IMR-90 (cell line): ENCODE data around the gene ANKS3. TPM values are rescaled to one million over a fixed set of nuclear protein-coding genes. Genes with fewer than 3 reads are reported as not detected.

Source experiments
- ATAC-seq: fragments of 200-7000 bp; cut with Tn5 transposase; 2 replicates; pipeline ENCODE4 v1.9.1; 2020; ENCODE audit warnings: low read depth, mild to moderate bottlenecking, moderate library complexity
- BruUV-seq: library from RNA; stranded (reverse); fragments of 400-500 nt; replicated peaks from 2 replicates; lab custom pipeline; 2021; lab: Mats Ljungman, UMichigan
- CTCF ChIA-PET: fragments of 300-600 bp; formaldehyde crosslinking; extraction: SDS; loops from one replicate; lab custom pipeline; 2021; ENCODE audit warnings: antibody characterized with exemption; lab: Yijun Ruan, JAX
- POLR2A ChIA-PET: fragments of 300-600 bp; sonication (Branson Sonifier 250); formaldehyde crosslinking; loops from one replicate; lab custom pipeline; 2022; ENCODE audit warnings: antibody characterized with exemption; ENCODE audit not compliant: unreplicated experiment; lab: Charles Lee
- DNase-seq: peaks from one replicate; pipeline ENCODE4 v3.0.0; 2013
- H2AFZ ChIP-seq: replicated peaks from 2 replicates; pipeline ENCODE3; 2013; ENCODE audit warnings: low read length, mild to moderate bottlenecking; ENCODE audit not compliant: poor library complexity
- H2AK5ac ChIP-seq: 2 replicates; pipeline ENCODE4 v1.6.1; 2013; ENCODE audit warnings: low read depth, low read length, inconsistent platforms
- H2AK9ac ChIP-seq: replicated peaks from 2 replicates; pipeline ENCODE3; 2013; ENCODE audit warnings: mild to moderate bottlenecking, low read depth, low read length, moderate library complexity; ENCODE audit not compliant: poor library complexity
- H2BK120ac ChIP-seq: 2 replicates; pipeline ENCODE4 v1.6.1; 2013; ENCODE audit warnings: low read depth, low read length, inconsistent platforms
- H2BK15ac ChIP-seq: 3 replicates; pipeline ENCODE4 v1.6.1; 2013; ENCODE audit warnings: low read depth, low read length, inconsistent platforms
- H2BK20ac ChIP-seq: 2 replicates; pipeline ENCODE4 v1.6.1; 2013; ENCODE audit warnings: low read depth, mild to moderate bottlenecking, inconsistent platforms, low read length, moderate library complexity
- H2BK5ac ChIP-seq: 2 replicates; pipeline ENCODE4 v1.6.1; 2013; ENCODE audit warnings: mild to moderate bottlenecking, low read depth, low read length, inconsistent platforms; ENCODE audit not compliant: poor library complexity, severe bottlenecking
- H3K14ac ChIP-seq: replicated peaks from 2 replicates; pipeline ENCODE4 v1.6.1; 2013; ENCODE audit warnings: low read depth, low read length, inconsistent platforms
- H3K18ac ChIP-seq: 2 replicates; pipeline ENCODE4 v1.6.1; 2013; ENCODE audit warnings: low read depth, low read length, control low read depth
- H3K23ac ChIP-seq: 2 replicates; pipeline ENCODE4 v1.6.1; 2013; ENCODE audit warnings: low read depth, low read length, inconsistent platforms
- H3K27ac ChIP-seq: 2 replicates; pipeline ENCODE4 v1.5.1; 2013; ENCODE audit warnings: mild to moderate bottlenecking, control low read depth, low read length; ENCODE audit not compliant: insufficient read depth
- H3K27me3 ChIP-seq: 2 replicates; pipeline ENCODE4 v1.6.1; 2013; ENCODE audit warnings: low read length; ENCODE audit not compliant: control insufficient read depth, insufficient read depth
- H3K36me3 ChIP-seq: 2 replicates; pipeline ENCODE4 v1.6.1; 2013; ENCODE audit warnings: low read length, mixed read lengths; ENCODE audit not compliant: control insufficient read depth, insufficient read depth
- H3K4ac ChIP-seq: 2 replicates; pipeline ENCODE4 v1.6.1; 2013; ENCODE audit warnings: low read depth, low read length, inconsistent platforms
- H3K4me1 ChIP-seq: 2 replicates; pipeline ENCODE4 v1.6.1; 2013; ENCODE audit warnings: low read length, mixed read lengths; ENCODE audit not compliant: control insufficient read depth, insufficient read depth
- H3K4me2 ChIP-seq: 2 replicates; pipeline ENCODE4 v1.6.1; 2013; ENCODE audit warnings: low read depth, mild to moderate bottlenecking, control low read depth, low read length, moderate library complexity
- H3K4me3 ChIP-seq: 2 replicates; pipeline ENCODE4 v1.5.1; 2013; ENCODE audit warnings: low read depth, mild to moderate bottlenecking, control low read depth, low read length, moderate library complexity; ENCODE audit not compliant: insufficient read depth
- H3K56ac ChIP-seq: 2 replicates; pipeline ENCODE4 v1.6.1; 2013; ENCODE audit warnings: low read length, inconsistent platforms; ENCODE audit not compliant: insufficient read depth; ENCODE audit errors: extremely low read depth
- H3K79me1 ChIP-seq, 2 experiments: 2 replicates each; pipeline ENCODE4 v1.6.1; 2013; ENCODE audit warnings: low read length in 2 of 2, inconsistent platforms in 1 of 2, low read depth in 1 of 2
- H3K9ac ChIP-seq: 2 replicates; pipeline ENCODE4 v1.6.1; 2013; ENCODE audit warnings: low read depth, low read length, control low read depth
- H3K9me1 ChIP-seq: 2 replicates; pipeline ENCODE4 v1.6.1; 2013; ENCODE audit warnings: low read length, inconsistent platforms; ENCODE audit not compliant: insufficient read depth
- H3K9me3 ChIP-seq: 2 replicates; pipeline ENCODE4 v1.6.1; 2013; ENCODE audit warnings: low read length; ENCODE audit not compliant: control insufficient read depth, insufficient read depth
- H4K20me1 ChIP-seq: 2 replicates; pipeline ENCODE4 v1.6.1; 2013; ENCODE audit warnings: low read length, inconsistent platforms; ENCODE audit not compliant: insufficient read depth
- H4K5ac ChIP-seq: 2 replicates; pipeline ENCODE4 v1.6.1; 2013; ENCODE audit warnings: mild to moderate bottlenecking, low read depth, low read length, control low read depth
- H4K8ac ChIP-seq, 2 experiments: 2 replicates each; pipeline ENCODE4 v1.6.1; 2013; ENCODE audit warnings: low read depth in 2 of 2, low read length in 2 of 2, control low read depth in 1 of 2, inconsistent platforms in 1 of 2
- H4K91ac ChIP-seq: 2 replicates; pipeline ENCODE4 v1.6.1; 2013; ENCODE audit warnings: low read depth, low read length, inconsistent platforms; ENCODE audit not compliant: insufficient read depth
- BHLHE40 ChIP-seq: fragments of 150-350 bp; IDR thresholded peaks from 2 replicates; pipeline ENCODE4 v1.6.1; 2016; ENCODE audit warnings: mild to moderate bottlenecking, low read depth, low read length
- CEBPB ChIP-seq: IDR thresholded peaks from 2 replicates; pipeline ENCODE4 v1.6.1; 2012; ENCODE audit warnings: low read depth, low read length, improper control_type of control experiment
- CHD1 ChIP-seq: IDR thresholded peaks from 2 replicates; pipeline ENCODE4 v1.6.1; 2012; ENCODE audit warnings: low read depth, low read length, improper control_type of control experiment
- CTCF ChIP-seq: conservative IDR thresholded peaks from 2 replicates; pipeline ENCODE4 v1.5.1; 2012; ENCODE audit warnings: mild to moderate bottlenecking, low read depth, low read length, improper control_type of control experiment
- ELK1 ChIP-seq: fragments of 150-350 bp; IDR thresholded peaks from 2 replicates; pipeline ENCODE4 v1.6.1; 2016; ENCODE audit warnings: low read depth, mild to moderate bottlenecking, low read length, moderate library complexity, borderline replicate concordance
- FOS ChIP-seq: fragments of 150-350 bp; IDR thresholded peaks from 2 replicates; pipeline ENCODE4 v1.6.1; 2016; ENCODE audit warnings: low read depth, low read length
- MAFK ChIP-seq: IDR thresholded peaks from 2 replicates; pipeline ENCODE4 v1.6.1; 2012; ENCODE audit warnings: low read depth, low read length, improper control_type of control experiment
- MAZ ChIP-seq: IDR thresholded peaks from 2 replicates; pipeline ENCODE4 v1.6.1; 2012; ENCODE audit warnings: low read depth, mild to moderate bottlenecking, low read length, improper control_type of control experiment, moderate library complexity, borderline replicate concordance
- MXI1 ChIP-seq: IDR thresholded peaks from 2 replicates; pipeline ENCODE4 v1.6.1; 2012; ENCODE audit warnings: low read depth, mild to moderate bottlenecking, low read length, moderate library complexity, borderline replicate concordance
- NFE2L2 ChIP-seq: fragments of 150-350 bp; IDR thresholded peaks from 2 replicates; pipeline ENCODE4 v1.6.1; 2016; ENCODE audit warnings: low read depth, mild to moderate bottlenecking, low read length
- POLR2A ChIP-seq: IDR thresholded peaks from 2 replicates; pipeline ENCODE4 v1.6.1; 2012; ENCODE audit warnings: mild to moderate bottlenecking, low read depth, low read length
- RAD21 ChIP-seq: IDR thresholded peaks from 2 replicates; pipeline ENCODE4 v1.6.1; 2012; ENCODE audit warnings: low read length, improper control_type of control experiment
- RCOR1 ChIP-seq: IDR thresholded peaks from 2 replicates; pipeline ENCODE4 v1.6.1; 2012; ENCODE audit warnings: mild to moderate bottlenecking, low read length, improper control_type of control experiment; ENCODE audit not compliant: insufficient replicate concordance
- RFX5 ChIP-seq: IDR thresholded peaks from 2 replicates; pipeline ENCODE4 v1.8.0; 2012; ENCODE audit warnings: low read depth, mild to moderate bottlenecking, low read length, moderate library complexity
- SMC3 ChIP-seq: fragments of 150-350 bp; IDR thresholded peaks from 2 replicates; pipeline ENCODE4 v1.6.1; 2016; ENCODE audit warnings: low read depth, mild to moderate bottlenecking, antibody characterized with exemption, low read length, moderate library complexity
- USF2 ChIP-seq: fragments of 150-350 bp; IDR thresholded peaks from 2 replicates; pipeline ENCODE4 v1.6.1; 2017; ENCODE audit warnings: mild to moderate bottlenecking, antibody characterized with exemption, low read length, low read depth
- WGBS, 2 experiments: methylation state at CpG; one replicate each; pipeline versions ENCODE4 v1.1.5 to v1.1.7; 2013; ENCODE audit warnings: missing lambda C conversion rate in 2 of 2; ENCODE audit not compliant: insufficient read length in 1 of 2; ENCODE audit errors: extremely low coverage in 2 of 2; 5-methylcytosine and 5-hydroxymethylcytosine counted together
- dilution Hi-C: fragments of 300-500 bp; cut with HindIII; formaldehyde crosslinking; loops from one replicate; pipeline ENCODE4 v1.14.3; 2018; ENCODE audit warnings: low sequenced_read_pairs; ENCODE audit not compliant: unreplicated experiment
- in situ Hi-C: fragments of 300-500 bp; cut with MboI; formaldehyde crosslinking; loops from 3 replicates; pipeline ENCODE4 v1.14.3; 2019; ENCODE audit warnings: low sequenced_read_pairs, inconsistent platforms, mixed read lengths
- intact Hi-C: fragments of 100-400 bp; cut with micrococcal nuclease; formaldehyde crosslinking; loops from 2 replicates; pipeline ENCODE4 v1.10.0; 2022
- polyA plus RNA-seq, 3 experiments: library from polyadenylated mRNA; depleted of rRNA; stranded (reverse); fragments of >200 nt; gene quantifications; 2 replicates each; pipeline ENCODE4 v1.2.3, GENCODE V29; 2012; ENCODE audit warnings: low replicate concordance in 1 of 3
- total RNA-seq: library from RNA; depleted of rRNA; stranded (reverse); fragments of >200 nt; gene quantifications from 2 replicates; pipeline ENCODE4 v1.2.3, GENCODE V29; 2012

ANKS3 gene
- total and polyA plus RNA-seq, 2 of the 4 experiments (the other 2 are of a cell fraction) = 24.4 to 25.0 TPM

- Histone ChIP-seq H4K91ac (no peak overlapping the region), H4K5ac (no peak overlapping the region), H3K9ac (no peak overlapping the region), H3K9me3 (no peaks in the 10 kb centered on the region), H3K56ac (no peak overlapping the region), H4K8ac (no peak overlapping the region), H3K4me1 (peaks cover 4% of the 10 kb centered on the region), H3K4me3 (no peak overlapping the region), H2AFZ (no peak overlapping the region), H3K4ac (no peak overlapping the region), H4K20me1 (peaks cover 3% of the 10 kb centered on the region; the same call in 1 of the 2 replicates), H3K79me1 (peaks cover 6 to 12% of the 10 kb centered on the region in 2 experiments; a peak in 3 of 4 replicates), H3K9me1 (no peaks in the 10 kb centered on the region; the same call in 1 of the 2 replicates), H3K27ac (no peak overlapping the region), H3K27me3 (no peaks in the 10 kb centered on the region), H3K4me2 (no peak overlapping the region), H3K36me3 (no peaks in the 10 kb centered on the region), H2AK9ac (no peak overlapping the region), H2AK5ac (no peak overlapping the region), H2BK15ac (no peak overlapping the region), H3K18ac (no peak overlapping the region), H3K14ac (no peak overlapping the region), H3K23ac (no peak overlapping the region), H2BK120ac (no peak overlapping the region), H2BK20ac (no peak overlapping the region), H2BK5ac (no peak overlapping the region)
- TF ChIP-seq POLR2A (no peak), CEBPB (no peak), MAZ (no peak), BHLHE40 (no peak), RAD21 (no peak), USF2 (no peak), FOS (no peak), RCOR1 (no peak), MAFK (no peak), CHD1 (no peak), SMC3 (no peak), MXI1 (no peak), RFX5 (no peak), CTCF (no peak), NFE2L2 (no peak), ELK1 (no peak)
- ChIA-PET POLR2A (no interaction called here), CTCF (interaction anchor here (0.6 kb wide), 1 partner anchor 13 kb away, joined by 3 read pairs; no protein-coding TSS in a partner anchor)
- intact Hi-C loops (no loop called here), dilution Hi-C loops (no loop called here), in situ Hi-C loops (no loop called here)
- WGBS, 2 experiments = 81% methylated on average over 4 of the region's 15 CpGs; no CpG with 5 or more reads in 1 of the 2 experiments
- ATAC-seq = no peak
- no peak for DNase-seq
- BruUV-seq = no TSS peak
These were observed 3.5 kb upstream of the ANKS3 start for GRCh38 chr16:4737545-4737944.
